Activated naive CD8-positive, alpha-beta T cell treated with anti-CD3 and anti-CD28 coated beads, Interleukin-2, amount 10 ng/mL, durations not matched to agents 7 days and 5 days (primary cell): Measurements from ENCODE around the gene ROCK2. TPM values are rescaled to one million over a fixed set of nuclear protein-coding genes. Genes with fewer than 3 reads are reported as not detected.
"Not testable (repeated sequence)": the region's sequence is repeated elsewhere in the genome, so short reads cannot be mapped to it uniquely, and the experiment has no call there.

ENCODE experiments used
- ATAC-seq: fragments of 150-1000 bp; cut with Tn5 transposase; one replicate; pipeline ENCODE4 v1.10.0; 2021; ENCODE audit warnings: low read depth, moderate library complexity
- POLR2A ChIA-PET: fragments of 350-600 bp; sonication (Branson Sonifier 250); formaldehyde crosslinking; loops from one replicate; lab custom pipeline; 2021; ENCODE audit warnings: antibody characterized with exemption; lab: Charles Lee
- DNase-seq: peaks from one replicate; pipeline ENCODE4 v3.0.0; 2021
- H3K27ac Mint-ChIP-seq: one replicate; pipeline ENCODE4 v1.8.0; 2022; ENCODE audit warnings: mild to moderate bottlenecking, mixed read lengths
- H3K27me3 Mint-ChIP-seq: one replicate; pipeline ENCODE4 v1.8.0; 2022; ENCODE audit warnings: mild to moderate bottlenecking, moderate library complexity, mixed read lengths
- H3K36me3 Mint-ChIP-seq: one replicate; pipeline ENCODE4 v1.8.0; 2021; ENCODE audit warnings: mild to moderate bottlenecking, mixed read lengths
- H3K4me1 Mint-ChIP-seq: one replicate; pipeline ENCODE4 v1.8.0; 2021; ENCODE audit warnings: mixed read lengths
- H3K4me3 Mint-ChIP-seq: one replicate; pipeline ENCODE4 v1.8.0; 2022; ENCODE audit warnings: mild to moderate bottlenecking, moderate library complexity, mixed read lengths
- H3K9me3 Mint-ChIP-seq: one replicate; pipeline ENCODE4 v1.8.0; 2021; ENCODE audit warnings: mixed read lengths
- total RNA-seq, 2 experiments: library from RNA; stranded (reverse); gene quantifications; one replicate each; pipeline ENCODE4 v1.2.3, GENCODE V29; 2021

ROCK2 gene
- total RNA-seq, 2 experiments from 2014 or later = 14.6 to 15.3 TPM

GRCh38 chr2:11254100-11254536 lies 90.3 kb downstream of the ROCK2 start:
- Mint-ChIP-seq H3K4me1 (no peaks in the 10 kb centered on the region), H3K27ac (no peak overlapping the region), H3K27me3 (no peaks in the 10 kb centered on the region), H3K36me3 (peaks cover 13% of the 10 kb centered on the region), H3K9me3 (peaks cover 1% of the 10 kb centered on the region), H3K4me3 (no peak overlapping the region)
- DNase-seq (no peak), ATAC-seq (no peak)
- POLR2A ChIA-PET = no interaction called here

GRCh38 chr2:11252458-11252857 lies 92.0 kb downstream of the ROCK2 start:
- H3K4me3 Mint-ChIP-seq, H3K4me1 Mint-ChIP-seq, DNase-seq, H3K9me3 Mint-ChIP-seq, H3K27ac Mint-ChIP-seq, ATAC-seq, POLR2A ChIA-PET, H3K27me3 Mint-ChIP-seq: not testable (repeated sequence)
- peaks cover 12% of the 10 kb centered on the region for H3K36me3 Mint-ChIP-seq

DNA sequence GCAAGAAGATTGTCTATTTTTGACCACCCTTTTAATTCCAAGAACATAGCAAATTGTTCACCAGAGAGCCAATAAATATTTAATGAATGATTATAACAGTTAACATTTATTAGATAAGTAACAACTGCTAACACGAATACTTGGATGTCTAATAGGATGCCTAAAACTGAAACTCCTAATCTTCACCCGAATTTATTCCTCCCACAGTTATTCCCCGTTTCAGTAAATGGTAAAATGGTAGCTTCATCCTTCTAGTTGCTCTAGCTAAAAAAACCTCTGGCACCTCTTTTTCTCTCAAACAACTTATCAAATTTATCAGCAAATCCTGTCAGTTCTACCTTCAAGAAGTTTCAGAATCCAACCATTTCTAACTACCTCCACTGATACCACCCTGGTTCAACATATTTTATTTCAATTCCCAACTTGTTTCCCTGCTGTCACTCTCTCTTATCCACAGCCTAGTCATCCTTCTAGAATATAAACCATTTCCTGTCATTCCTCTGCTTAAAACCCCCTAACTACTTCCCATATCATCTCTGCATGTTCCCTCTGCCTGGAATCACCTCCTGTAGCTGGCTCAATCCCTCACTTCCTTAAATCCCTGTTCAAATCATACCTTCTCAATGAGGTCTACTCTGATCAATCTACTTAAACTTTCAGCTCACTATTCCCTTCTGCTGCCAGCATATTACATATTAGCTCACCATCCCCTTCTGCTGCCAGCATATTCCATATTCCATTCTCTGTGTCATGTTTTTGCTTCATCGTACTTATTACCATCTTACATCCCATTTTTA lies 93.8 kb downstream of the ROCK2 start:
- H3K27ac Mint-ChIP-seq = no peak overlapping the region
- POLR2A ChIA-PET = no interaction called here
- no peak for ATAC-seq
- H3K27me3 Mint-ChIP-seq = no peaks in the 10 kb centered on the region
- H3K4me1 Mint-ChIP-seq = no peaks in the 10 kb centered on the region
- no peak overlapping the region for H3K4me3 Mint-ChIP-seq
- no peaks in the 10 kb centered on the region for H3K9me3 Mint-ChIP-seq
- DNase-seq = no peak
- peaks cover 8% of the 10 kb centered on the region for H3K36me3 Mint-ChIP-seq

DNA sequence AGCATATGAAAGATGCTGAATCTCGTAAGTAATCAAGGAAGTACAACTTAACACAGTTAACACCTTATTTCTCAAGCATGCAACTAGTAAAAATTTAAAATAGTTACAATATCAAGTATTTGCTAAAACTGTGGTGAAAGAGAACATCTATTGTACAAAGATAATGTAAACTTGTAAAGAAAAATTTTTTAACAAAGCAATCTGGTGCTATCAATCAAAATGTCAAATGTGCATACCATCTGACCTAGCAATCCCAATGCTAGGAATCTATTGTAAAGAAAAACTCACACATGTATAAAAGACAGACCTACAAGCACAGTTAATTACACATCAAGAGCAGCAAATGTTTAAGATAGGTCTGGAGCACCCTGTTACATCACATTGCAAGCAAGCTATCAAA lies 99.1 kb downstream of the ROCK2 start:
- no peaks in the 10 kb centered on the region for H3K4me1 Mint-ChIP-seq
- H3K36me3 Mint-ChIP-seq = no peaks in the 10 kb centered on the region
- ATAC-seq = no peak
- POLR2A ChIA-PET = no interaction called here
- no peak overlapping the region for H3K4me3 Mint-ChIP-seq
- no peaks in the 10 kb centered on the region for H3K27me3 Mint-ChIP-seq
- no peaks in the 10 kb centered on the region for H3K9me3 Mint-ChIP-seq
- H3K27ac Mint-ChIP-seq = no peak overlapping the region
- no peak for DNase-seq

DNA sequence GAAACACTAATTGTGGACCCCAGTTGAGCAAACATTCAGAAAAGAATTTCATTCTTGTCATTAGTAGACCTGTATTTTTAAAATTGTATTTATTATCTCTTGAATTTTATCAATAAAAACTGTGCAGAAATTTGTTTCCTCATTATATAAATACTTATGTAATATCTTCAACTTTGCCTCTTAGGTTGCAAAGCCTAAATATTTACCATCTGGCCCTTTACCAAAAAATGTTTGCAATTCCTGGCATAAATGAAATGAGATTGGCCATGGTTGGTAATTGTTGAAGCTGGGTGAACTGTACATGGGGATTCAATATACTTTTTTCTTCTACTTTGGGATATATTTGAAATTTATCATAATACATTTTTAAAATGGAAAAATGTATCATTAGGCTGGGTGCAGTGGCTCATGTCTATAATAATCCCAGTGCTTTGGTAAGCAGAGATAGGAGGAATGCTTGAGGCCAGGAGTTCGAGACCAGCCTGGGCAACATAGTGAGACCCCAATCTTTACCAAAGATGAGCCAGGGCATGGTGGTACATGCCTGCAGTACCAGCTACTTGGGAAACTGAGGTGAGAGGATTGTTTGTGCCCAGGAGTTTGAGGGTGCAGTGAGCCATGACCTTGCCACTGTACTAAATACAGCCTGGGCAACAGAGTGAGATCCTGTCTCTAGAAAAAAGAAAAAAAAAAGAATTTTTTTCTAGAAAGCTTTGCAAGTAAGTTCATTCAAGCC lies 100.2 kb downstream of the ROCK2 start:
- Mint-ChIP-seq H3K4me1 (no peaks in the 10 kb centered on the region), H3K36me3 (no peaks in the 10 kb centered on the region), H3K9me3 (no peaks in the 10 kb centered on the region), H3K27me3 (no peaks in the 10 kb centered on the region), H3K4me3 (no peak overlapping the region), H3K27ac (no peak overlapping the region)
- DNase-seq = no peak
- POLR2A ChIA-PET = no interaction called here
- ATAC-seq = no peak

DNA sequence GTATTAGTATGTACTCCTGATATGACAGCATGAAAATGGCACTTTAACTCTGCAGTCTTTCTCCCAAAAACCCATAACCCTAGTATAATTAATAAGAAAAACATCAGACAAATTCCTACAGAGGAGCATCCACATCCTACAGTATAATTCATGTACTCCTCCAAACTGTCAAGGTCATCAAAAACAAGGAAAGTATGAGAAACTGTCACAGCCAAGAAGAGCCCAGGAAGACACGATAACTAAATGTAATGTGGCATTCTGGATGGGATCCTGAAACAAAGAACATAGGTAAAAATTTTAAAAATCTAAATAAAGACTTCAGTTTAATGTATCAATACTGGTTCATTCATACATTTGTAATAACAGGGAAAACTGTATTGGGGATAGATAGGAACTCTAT lies 100.9 kb downstream of the ROCK2 start:
- Mint-ChIP-seq H3K27me3 (no peaks in the 10 kb centered on the region), H3K27ac (no peak overlapping the region), H3K4me3 (no peak overlapping the region), H3K4me1 (no peaks in the 10 kb centered on the region), H3K36me3 (no peaks in the 10 kb centered on the region), H3K9me3 (no peaks in the 10 kb centered on the region)
- DNase-seq (no peak), ATAC-seq (no peak)
- POLR2A ChIA-PET = no interaction called here

GRCh38 chr2:11242542-11243174 lies 101.8 kb downstream of the ROCK2 start:
- no peaks in the 10 kb centered on the region for H3K27me3 Mint-ChIP-seq
- no peak overlapping the region for H3K4me3 Mint-ChIP-seq
- ATAC-seq (no peak), DNase-seq (no peak)
- H3K36me3 Mint-ChIP-seq = peaks cover 2% of the 10 kb centered on the region
- no peak overlapping the region for H3K27ac Mint-ChIP-seq
- POLR2A ChIA-PET = no interaction called here
- no peaks in the 10 kb centered on the region for H3K4me1 Mint-ChIP-seq
- H3K9me3 Mint-ChIP-seq = no peaks in the 10 kb centered on the region

- Mint-ChIP-seq H3K27ac (no peak overlapping the region), H3K9me3 (no peaks in the 10 kb centered on the region), H3K4me1 (no peaks in the 10 kb centered on the region), H3K27me3 (no peaks in the 10 kb centered on the region), H3K4me3 (no peak overlapping the region), H3K36me3 (peaks cover 2% of the 10 kb centered on the region)
- DNase-seq (no peak), ATAC-seq (no peak)
- POLR2A ChIA-PET = no interaction called here
Observed at GRCh38 chr2:11241412-11242203, 102.8 kb downstream of the ROCK2 start.

DNA sequence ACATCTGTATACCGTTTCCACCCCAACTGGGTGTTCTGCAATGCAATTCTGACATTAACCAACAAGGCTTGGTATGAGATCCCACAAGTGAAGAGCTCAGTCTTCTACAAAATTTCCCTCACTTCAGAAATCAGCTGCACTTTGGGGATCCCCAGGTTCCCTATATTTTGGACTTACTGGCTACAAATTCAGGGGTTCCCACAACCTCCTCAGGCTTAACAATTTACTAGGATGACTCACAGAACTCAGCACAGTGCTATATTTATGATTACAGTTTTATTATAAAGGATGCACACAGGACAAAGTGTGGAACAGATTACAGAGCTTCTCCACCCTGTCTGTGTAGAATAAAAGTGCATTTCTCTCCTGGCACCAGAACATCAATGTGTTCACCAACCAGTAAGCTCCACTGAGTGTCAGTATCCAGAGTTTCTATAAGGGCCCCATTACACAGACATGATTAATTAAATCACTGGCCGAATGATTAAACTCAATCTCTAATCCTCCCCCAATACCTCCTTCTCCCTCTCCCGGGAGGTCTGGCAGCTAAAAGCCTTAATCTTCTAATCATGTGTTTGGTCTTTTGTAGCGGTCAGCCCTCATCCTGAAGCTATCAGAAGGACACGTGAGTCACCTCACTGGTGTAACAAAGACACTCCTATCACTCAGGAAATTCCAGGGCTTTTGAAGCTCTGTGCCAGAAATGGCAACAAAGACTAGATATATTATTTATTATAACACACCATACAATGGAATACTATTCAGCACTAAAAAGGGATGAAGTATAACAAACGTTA lies 104.6 kb downstream of the ROCK2 start:
- DNase-seq (no peak), ATAC-seq (no peak)
- Mint-ChIP-seq H3K4me1 (peaks cover 2% of the 10 kb centered on the region), H3K4me3 (no peak overlapping the region), H3K9me3 (no peaks in the 10 kb centered on the region), H3K27ac (no peak overlapping the region), H3K36me3 (peaks cover 2% of the 10 kb centered on the region), H3K27me3 (no peaks in the 10 kb centered on the region)
- POLR2A ChIA-PET = no interaction called here

DNA sequence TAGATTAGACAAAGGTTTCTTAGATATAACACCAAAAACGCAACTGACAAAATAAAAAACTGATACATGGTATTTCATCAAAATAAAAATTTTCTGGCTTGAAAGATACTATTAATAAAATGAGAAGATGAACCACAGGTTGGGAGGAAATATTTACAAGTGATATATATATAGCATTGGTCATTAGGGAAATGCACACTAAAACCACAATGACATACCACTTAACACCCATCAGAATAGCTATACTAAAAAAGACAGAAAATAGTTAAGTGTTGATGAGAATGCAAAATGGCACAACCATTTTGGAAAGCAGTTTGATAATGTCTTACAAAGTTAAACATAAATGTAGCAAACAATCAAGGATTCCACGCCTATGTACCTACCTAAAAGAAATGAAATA lies 105.3 kb downstream of the ROCK2 start:
- POLR2A ChIA-PET = no interaction called here
- Mint-ChIP-seq H3K27ac (no peak overlapping the region), H3K4me3 (no peak overlapping the region), H3K4me1 (peaks cover 2% of the 10 kb centered on the region), H3K36me3 (peaks cover 2% of the 10 kb centered on the region), H3K9me3 (no peaks in the 10 kb centered on the region), H3K27me3 (no peaks in the 10 kb centered on the region)
- DNase-seq (no peak), ATAC-seq (no peak)

DNA sequence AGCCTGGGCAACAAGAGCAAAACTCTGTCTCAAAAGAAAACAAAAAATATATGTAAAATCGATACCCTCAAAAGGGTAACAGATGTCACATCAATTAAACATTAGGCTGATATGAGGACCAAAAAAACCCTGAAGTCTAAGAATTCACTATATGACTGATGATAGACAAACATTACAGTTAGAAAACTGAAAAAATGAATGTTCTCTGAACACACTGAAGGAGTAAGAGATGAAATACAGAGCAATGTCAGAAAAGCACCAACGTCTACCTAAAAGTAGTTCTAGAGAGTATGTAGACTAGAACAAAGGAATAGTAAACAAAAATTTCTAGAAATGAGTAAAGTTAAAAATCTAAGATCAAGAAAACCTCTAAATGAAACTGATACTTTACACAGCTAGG lies 107.3 kb downstream of the ROCK2 start:
- POLR2A ChIA-PET = no interaction called here
- H3K9me3 Mint-ChIP-seq = no peaks in the 10 kb centered on the region
- H3K4me1 Mint-ChIP-seq = peaks cover 2% of the 10 kb centered on the region

GRCh38 chr2:11236335-11236734 lies 108.1 kb downstream of the ROCK2 start:
- H3K27me3 Mint-ChIP-seq = no peaks in the 10 kb centered on the region
- peaks cover 2% of the 10 kb centered on the region for H3K4me1 Mint-ChIP-seq
- no peak overlapping the region for H3K27ac Mint-ChIP-seq
- H3K36me3 Mint-ChIP-seq = peaks cover 2% of the 10 kb centered on the region
- H3K4me3 Mint-ChIP-seq = no peak overlapping the region
- POLR2A ChIA-PET = no interaction called here
- no peaks in the 10 kb centered on the region for H3K9me3 Mint-ChIP-seq
- ATAC-seq = no peak
- DNase-seq = no peak

More for the DNA sequence above, 107.3 kb downstream of the ROCK2 start:
- no peak for ATAC-seq
- H3K36me3 Mint-ChIP-seq = peaks cover 2% of the 10 kb centered on the region
- DNase-seq = no peak
- H3K27ac Mint-ChIP-seq = no peak overlapping the region
- no peaks in the 10 kb centered on the region for H3K27me3 Mint-ChIP-seq
- H3K4me3 Mint-ChIP-seq = no peak overlapping the region
